ENCODE data around the gene BAZ2A.

Gene BAZ2A

GRCh38 chr12:56634242-56634836 is 4.2 kb upstream of the BAZ2A start:
- TF ChIP-seq ZBTB7A (IDR thresholded peaks at IDR 0.05; ENCODE audit: low read depth), result peak; percentile 18; the same call in 1 of the 2 replicates
- TF ChIP-seq MAX (IDR thresholded peaks at IDR 0.05), result 0 out of 2 replicates have a peak, but pooled peaks have one; percentile 30
- TF ChIP-seq TAF1 (IDR thresholded peaks at IDR 0.05; ENCODE audit: low read depth), result peak; percentile 61; the same call in 1 of the 2 replicates
- no peak for TF ChIP-seq RAD21 (IDR thresholded peaks at IDR 0.05; ENCODE audit: low read depth)
- no peak for TF ChIP-seq USF1 (IDR thresholded peaks at IDR 0.05)

GRCh38 chr12:56633468-56634241 is 3.5 kb upstream of the BAZ2A start:
- no peak for TF ChIP-seq MAX (IDR thresholded peaks at IDR 0.05)
- TF ChIP-seq REST (IDR thresholded peaks at IDR 0.05; ENCODE audit: low read depth), result no peak
- no peak for TF ChIP-seq EGR1 (IDR thresholded peaks at IDR 0.05)
- TF ChIP-seq CEBPB (IDR thresholded peaks at IDR 0.05), result no peak
- TF ChIP-seq TCF12 (IDR thresholded peaks at IDR 0.05; ENCODE audit: low read depth), result no peak
- TF ChIP-seq ZBTB7A (IDR thresholded peaks at IDR 0.05; ENCODE audit: low read depth), result no peak; the same call in 1 of the 2 replicates

- TF ChIP-seq EP300 (IDR thresholded peaks at IDR 0.05; ENCODE audit: borderline replicate concordance) (no peak), RAD21 (IDR thresholded peaks at IDR 0.05; ENCODE audit: low read depth) (no peak), YY1 (IDR thresholded peaks at IDR 0.05; ENCODE audit: low read depth) (no peak), MAX (IDR thresholded peaks at IDR 0.05) (no peak)
Measured at GRCh38 chr12:56632701-56633467, 2.8 kb upstream of the BAZ2A start.

GRCh38 chr12:56631790-56632700 is 1.9 kb upstream of the BAZ2A start:
- TF ChIP-seq TEAD4 (IDR thresholded peaks at IDR 0.05) (no peak), ZBTB7A (IDR thresholded peaks at IDR 0.05; ENCODE audit: low read depth) (peak; percentile 76; the same call in 1 of the 2 replicates), EGR1 (IDR thresholded peaks at IDR 0.05) (peak; percentile 89), MAX (IDR thresholded peaks at IDR 0.05) (peak; percentile 12; the same call in 1 of the 2 replicates)

GRCh38 chr12:56629459-56630179 is 507 bp downstream of the BAZ2A start:
- TF ChIP-seq ZBTB7A (IDR thresholded peaks at IDR 0.05; ENCODE audit: low read depth) (peak; percentile 95), EGR1 (IDR thresholded peaks at IDR 0.05) (no peak)

- TF ChIP-seq NFIC (IDR thresholded peaks at IDR 0.05) (no peak), REST (IDR thresholded peaks at IDR 0.05; ENCODE audit: low read depth) (no peak), YY1 (IDR thresholded peaks at IDR 0.05; ENCODE audit: low read depth) (0 out of 2 replicates have a peak, but pooled peaks have one; percentile 37), RAD21 (IDR thresholded peaks at IDR 0.05; ENCODE audit: low read depth) (no peak), TCF12 (IDR thresholded peaks at IDR 0.05; ENCODE audit: low read depth) (0 out of 2 replicates have a peak, but pooled peaks have one; percentile 22), MAX (IDR thresholded peaks at IDR 0.05) (no peak), TEAD4 (IDR thresholded peaks at IDR 0.05) (0 out of 2 replicates have a peak, but pooled peaks have one; percentile 18), CEBPB (IDR thresholded peaks at IDR 0.05) (no peak), ZBTB7A (IDR thresholded peaks at IDR 0.05; ENCODE audit: low read depth) (no peak), EP300 (IDR thresholded peaks at IDR 0.05; ENCODE audit: borderline replicate concordance) (no peak), FOXM1 (IDR thresholded peaks at IDR 0.05; ENCODE audit: borderline replicate concordance, low read depth) (no peak), EGR1 (IDR thresholded peaks at IDR 0.05) (no peak), CREB1 (IDR thresholded peaks at IDR 0.05; ENCODE audit: low read depth) (no peak), USF1 (IDR thresholded peaks at IDR 0.05) (no peak)
Measured at GRCh38 chr12:56628671-56629458, 1.3 kb downstream of the BAZ2A start.

Measured in Ishikawa (cell line).